IMR-90 (cell line): ENCODE data around the gene POLR2C. TPM values are rescaled to one million over a fixed set of nuclear protein-coding genes. Genes with fewer than 3 reads are reported as not detected.

Experiments
- ATAC-seq: fragments of 200-7000 bp; cut with Tn5 transposase; 2 replicates; pipeline ENCODE4 v1.9.1; 2020; ENCODE audit warnings: low read depth, mild to moderate bottlenecking, moderate library complexity
- BruUV-seq: library from RNA; stranded (reverse); fragments of 400-500 nt; replicated peaks from 2 replicates; lab custom pipeline; 2021; lab: Mats Ljungman, UMichigan
- CTCF ChIA-PET: fragments of 300-600 bp; formaldehyde crosslinking; extraction: SDS; loops from one replicate; lab custom pipeline; 2021; ENCODE audit warnings: antibody characterized with exemption; lab: Yijun Ruan, JAX
- POLR2A ChIA-PET: fragments of 300-600 bp; sonication (Branson Sonifier 250); formaldehyde crosslinking; loops from one replicate; lab custom pipeline; 2022; ENCODE audit warnings: antibody characterized with exemption; ENCODE audit not compliant: unreplicated experiment; lab: Charles Lee
- DNase-seq: peaks from one replicate; pipeline ENCODE4 v3.0.0; 2013
- H2AFZ ChIP-seq: replicated peaks from 2 replicates; pipeline ENCODE3; 2013; ENCODE audit warnings: low read length, mild to moderate bottlenecking; ENCODE audit not compliant: poor library complexity
- H2AK5ac ChIP-seq: 2 replicates; pipeline ENCODE4 v1.6.1; 2013; ENCODE audit warnings: low read depth, low read length, inconsistent platforms
- H2AK9ac ChIP-seq: replicated peaks from 2 replicates; pipeline ENCODE3; 2013; ENCODE audit warnings: mild to moderate bottlenecking, low read depth, low read length, moderate library complexity; ENCODE audit not compliant: poor library complexity
- H2BK120ac ChIP-seq: 2 replicates; pipeline ENCODE4 v1.6.1; 2013; ENCODE audit warnings: low read depth, low read length, inconsistent platforms
- H2BK15ac ChIP-seq: 3 replicates; pipeline ENCODE4 v1.6.1; 2013; ENCODE audit warnings: low read depth, low read length, inconsistent platforms
- H2BK20ac ChIP-seq: 2 replicates; pipeline ENCODE4 v1.6.1; 2013; ENCODE audit warnings: low read depth, mild to moderate bottlenecking, inconsistent platforms, low read length, moderate library complexity
- H2BK5ac ChIP-seq: 2 replicates; pipeline ENCODE4 v1.6.1; 2013; ENCODE audit warnings: mild to moderate bottlenecking, low read depth, low read length, inconsistent platforms; ENCODE audit not compliant: poor library complexity, severe bottlenecking
- H3K14ac ChIP-seq: replicated peaks from 2 replicates; pipeline ENCODE4 v1.6.1; 2013; ENCODE audit warnings: low read depth, low read length, inconsistent platforms
- H3K18ac ChIP-seq: 2 replicates; pipeline ENCODE4 v1.6.1; 2013; ENCODE audit warnings: low read depth, low read length, control low read depth
- H3K23ac ChIP-seq: 2 replicates; pipeline ENCODE4 v1.6.1; 2013; ENCODE audit warnings: low read depth, low read length, inconsistent platforms
- H3K27ac ChIP-seq: 2 replicates; pipeline ENCODE4 v1.5.1; 2013; ENCODE audit warnings: mild to moderate bottlenecking, control low read depth, low read length; ENCODE audit not compliant: insufficient read depth
- H3K27me3 ChIP-seq: 2 replicates; pipeline ENCODE4 v1.6.1; 2013; ENCODE audit warnings: low read length; ENCODE audit not compliant: control insufficient read depth, insufficient read depth
- H3K36me3 ChIP-seq: 2 replicates; pipeline ENCODE4 v1.6.1; 2013; ENCODE audit warnings: low read length, mixed read lengths; ENCODE audit not compliant: control insufficient read depth, insufficient read depth
- H3K4ac ChIP-seq: 2 replicates; pipeline ENCODE4 v1.6.1; 2013; ENCODE audit warnings: low read depth, low read length, inconsistent platforms
- H3K4me1 ChIP-seq: 2 replicates; pipeline ENCODE4 v1.6.1; 2013; ENCODE audit warnings: low read length, mixed read lengths; ENCODE audit not compliant: control insufficient read depth, insufficient read depth
- H3K4me2 ChIP-seq: 2 replicates; pipeline ENCODE4 v1.6.1; 2013; ENCODE audit warnings: low read depth, mild to moderate bottlenecking, control low read depth, low read length, moderate library complexity
- H3K4me3 ChIP-seq: 2 replicates; pipeline ENCODE4 v1.5.1; 2013; ENCODE audit warnings: low read depth, mild to moderate bottlenecking, control low read depth, low read length, moderate library complexity; ENCODE audit not compliant: insufficient read depth
- H3K56ac ChIP-seq: 2 replicates; pipeline ENCODE4 v1.6.1; 2013; ENCODE audit warnings: low read length, inconsistent platforms; ENCODE audit not compliant: insufficient read depth; ENCODE audit errors: extremely low read depth
- H3K79me1 ChIP-seq, 2 experiments: 2 replicates each; pipeline ENCODE4 v1.6.1; 2013; ENCODE audit warnings: low read length in 2 of 2, inconsistent platforms in 1 of 2, low read depth in 1 of 2
- H3K9ac ChIP-seq: 2 replicates; pipeline ENCODE4 v1.6.1; 2013; ENCODE audit warnings: low read depth, low read length, control low read depth
- H3K9me1 ChIP-seq: 2 replicates; pipeline ENCODE4 v1.6.1; 2013; ENCODE audit warnings: low read length, inconsistent platforms; ENCODE audit not compliant: insufficient read depth
- H3K9me3 ChIP-seq: 2 replicates; pipeline ENCODE4 v1.6.1; 2013; ENCODE audit warnings: low read length; ENCODE audit not compliant: control insufficient read depth, insufficient read depth
- H4K20me1 ChIP-seq: 2 replicates; pipeline ENCODE4 v1.6.1; 2013; ENCODE audit warnings: low read length, inconsistent platforms; ENCODE audit not compliant: insufficient read depth
- H4K5ac ChIP-seq: 2 replicates; pipeline ENCODE4 v1.6.1; 2013; ENCODE audit warnings: mild to moderate bottlenecking, low read depth, low read length, control low read depth
- H4K8ac ChIP-seq, 2 experiments: 2 replicates each; pipeline ENCODE4 v1.6.1; 2013; ENCODE audit warnings: low read depth in 2 of 2, low read length in 2 of 2, control low read depth in 1 of 2, inconsistent platforms in 1 of 2
- H4K91ac ChIP-seq: 2 replicates; pipeline ENCODE4 v1.6.1; 2013; ENCODE audit warnings: low read depth, low read length, inconsistent platforms; ENCODE audit not compliant: insufficient read depth
- BHLHE40 ChIP-seq: fragments of 150-350 bp; IDR thresholded peaks from 2 replicates; pipeline ENCODE4 v1.6.1; 2016; ENCODE audit warnings: mild to moderate bottlenecking, low read depth, low read length
- CEBPB ChIP-seq: IDR thresholded peaks from 2 replicates; pipeline ENCODE4 v1.6.1; 2012; ENCODE audit warnings: low read depth, low read length, improper control_type of control experiment
- CHD1 ChIP-seq: IDR thresholded peaks from 2 replicates; pipeline ENCODE4 v1.6.1; 2012; ENCODE audit warnings: low read depth, low read length, improper control_type of control experiment
- CTCF ChIP-seq: conservative IDR thresholded peaks from 2 replicates; pipeline ENCODE4 v1.5.1; 2012; ENCODE audit warnings: mild to moderate bottlenecking, low read depth, low read length, improper control_type of control experiment
- ELK1 ChIP-seq: fragments of 150-350 bp; IDR thresholded peaks from 2 replicates; pipeline ENCODE4 v1.6.1; 2016; ENCODE audit warnings: low read depth, mild to moderate bottlenecking, low read length, moderate library complexity, borderline replicate concordance
- FOS ChIP-seq: fragments of 150-350 bp; IDR thresholded peaks from 2 replicates; pipeline ENCODE4 v1.6.1; 2016; ENCODE audit warnings: low read depth, low read length
- MAFK ChIP-seq: IDR thresholded peaks from 2 replicates; pipeline ENCODE4 v1.6.1; 2012; ENCODE audit warnings: low read depth, low read length, improper control_type of control experiment
- MAZ ChIP-seq: IDR thresholded peaks from 2 replicates; pipeline ENCODE4 v1.6.1; 2012; ENCODE audit warnings: low read depth, mild to moderate bottlenecking, low read length, improper control_type of control experiment, moderate library complexity, borderline replicate concordance
- MXI1 ChIP-seq: IDR thresholded peaks from 2 replicates; pipeline ENCODE4 v1.6.1; 2012; ENCODE audit warnings: low read depth, mild to moderate bottlenecking, low read length, moderate library complexity, borderline replicate concordance
- NFE2L2 ChIP-seq: fragments of 150-350 bp; IDR thresholded peaks from 2 replicates; pipeline ENCODE4 v1.6.1; 2016; ENCODE audit warnings: low read depth, mild to moderate bottlenecking, low read length
- POLR2A ChIP-seq: IDR thresholded peaks from 2 replicates; pipeline ENCODE4 v1.6.1; 2012; ENCODE audit warnings: mild to moderate bottlenecking, low read depth, low read length
- RAD21 ChIP-seq: IDR thresholded peaks from 2 replicates; pipeline ENCODE4 v1.6.1; 2012; ENCODE audit warnings: low read length, improper control_type of control experiment
- RCOR1 ChIP-seq: IDR thresholded peaks from 2 replicates; pipeline ENCODE4 v1.6.1; 2012; ENCODE audit warnings: mild to moderate bottlenecking, low read length, improper control_type of control experiment; ENCODE audit not compliant: insufficient replicate concordance
- RFX5 ChIP-seq: IDR thresholded peaks from 2 replicates; pipeline ENCODE4 v1.8.0; 2012; ENCODE audit warnings: low read depth, mild to moderate bottlenecking, low read length, moderate library complexity
- SMC3 ChIP-seq: fragments of 150-350 bp; IDR thresholded peaks from 2 replicates; pipeline ENCODE4 v1.6.1; 2016; ENCODE audit warnings: low read depth, mild to moderate bottlenecking, antibody characterized with exemption, low read length, moderate library complexity
- USF2 ChIP-seq: fragments of 150-350 bp; IDR thresholded peaks from 2 replicates; pipeline ENCODE4 v1.6.1; 2017; ENCODE audit warnings: mild to moderate bottlenecking, antibody characterized with exemption, low read length, low read depth
- WGBS, 2 experiments: methylation state at CpG; one replicate each; pipeline versions ENCODE4 v1.1.5 to v1.1.7; 2013; ENCODE audit warnings: missing lambda C conversion rate in 2 of 2; ENCODE audit not compliant: insufficient read length in 1 of 2; ENCODE audit errors: extremely low coverage in 2 of 2; 5-methylcytosine and 5-hydroxymethylcytosine counted together
- dilution Hi-C: fragments of 300-500 bp; cut with HindIII; formaldehyde crosslinking; loops from one replicate; pipeline ENCODE4 v1.14.3; 2018; ENCODE audit warnings: low sequenced_read_pairs; ENCODE audit not compliant: unreplicated experiment
- in situ Hi-C: fragments of 300-500 bp; cut with MboI; formaldehyde crosslinking; loops from 3 replicates; pipeline ENCODE4 v1.14.3; 2019; ENCODE audit warnings: low sequenced_read_pairs, inconsistent platforms, mixed read lengths
- intact Hi-C: fragments of 100-400 bp; cut with micrococcal nuclease; formaldehyde crosslinking; loops from 2 replicates; pipeline ENCODE4 v1.10.0; 2022
- polyA plus RNA-seq, 3 experiments: library from polyadenylated mRNA; depleted of rRNA; stranded (reverse); fragments of >200 nt; gene quantifications; 2 replicates each; pipeline ENCODE4 v1.2.3, GENCODE V29; 2012; ENCODE audit warnings: low replicate concordance in 1 of 3
- total RNA-seq: library from RNA; depleted of rRNA; stranded (reverse); fragments of >200 nt; gene quantifications from 2 replicates; pipeline ENCODE4 v1.2.3, GENCODE V29; 2012

Gene POLR2C
- total and polyA plus RNA-seq, 2 of the 4 experiments (the other 2 are of a cell fraction) = 137 to 340 TPM

GRCh38 chr16:57416084-57416483, 46.4 kb upstream of the POLR2C start:
- no peak overlapping the region for H3K4me3 ChIP-seq
- H3K9me1 ChIP-seq = no peaks in the 10 kb centered on the region
- H3K27ac ChIP-seq = no peak overlapping the region
- 54% methylated on average over 4 of the region's 16 CpGs; no CpG with 5 or more reads in 1 of the 2 experiments for WGBS, 2 experiments
- H3K9me3 ChIP-seq = no peaks in the 10 kb centered on the region
- no peak overlapping the region for H3K56ac ChIP-seq
- no peak overlapping the region for H3K23ac ChIP-seq
- H3K4ac ChIP-seq = no peak overlapping the region
- H4K20me1 ChIP-seq = no peaks in the 10 kb centered on the region
- no peak overlapping the region for H3K4me2 ChIP-seq
- POLR2A ChIA-PET = no interaction called here
- peaks cover 1% of the 10 kb centered on the region; the same call in 1 of the 2 replicates for H3K4me1 ChIP-seq
- no peak overlapping the region for H3K9ac ChIP-seq
- H3K18ac ChIP-seq = no peak overlapping the region
- no peak overlapping the region for H3K14ac ChIP-seq
- no peak overlapping the region for H2BK20ac ChIP-seq
- in situ Hi-C loops (loop anchor here (5.0 to 10.0 kb wide), 2 partner anchors 114 to 331 kb away; no protein-coding TSS in a partner anchor), intact Hi-C loops (no loop called here), dilution Hi-C loops (no loop called here)
- DNase-seq (no peak), ATAC-seq (no peak)
- H3K27me3 ChIP-seq = peaks cover 23% of the 10 kb centered on the region; the same call in 1 of the 2 replicates
- no peak overlapping the region for H2BK120ac ChIP-seq
- no peak overlapping the region for H4K8ac ChIP-seq
- CTCF ChIA-PET = interaction anchor here (1.2 to 2.3 kb wide), 3 partner anchors 100 to 117 kb away, joined by 3 to 20 read pairs (median 4); no protein-coding TSS in a partner anchor
- BruUV-seq = no TSS peak
- H2BK15ac ChIP-seq = no peak overlapping the region
- TF ChIP-seq SMC3 (no peak), MXI1 (no peak), CEBPB (no peak), MAZ (no peak), RAD21 (no peak), MAFK (no peak), POLR2A (no peak), CHD1 (no peak), CTCF (no peak), BHLHE40 (no peak), RFX5 (no peak), USF2 (no peak), RCOR1 (no peak), NFE2L2 (no peak), ELK1 (no peak), FOS (no peak)
- no peak overlapping the region for H2BK5ac ChIP-seq
- no peak overlapping the region for H2AK5ac ChIP-seq
- no peak overlapping the region for H4K5ac ChIP-seq
- no peak overlapping the region for H4K91ac ChIP-seq
- no peaks in the 10 kb centered on the region for H3K79me1 ChIP-seq
- no peak overlapping the region for H2AK9ac ChIP-seq
- H3K36me3 ChIP-seq = no peaks in the 10 kb centered on the region
- peak overlapping the region; percentile 97 for H2AFZ ChIP-seq
